Measurements from ENCODE around the gene KDELR1.

KDELR1 gene

DNA sequence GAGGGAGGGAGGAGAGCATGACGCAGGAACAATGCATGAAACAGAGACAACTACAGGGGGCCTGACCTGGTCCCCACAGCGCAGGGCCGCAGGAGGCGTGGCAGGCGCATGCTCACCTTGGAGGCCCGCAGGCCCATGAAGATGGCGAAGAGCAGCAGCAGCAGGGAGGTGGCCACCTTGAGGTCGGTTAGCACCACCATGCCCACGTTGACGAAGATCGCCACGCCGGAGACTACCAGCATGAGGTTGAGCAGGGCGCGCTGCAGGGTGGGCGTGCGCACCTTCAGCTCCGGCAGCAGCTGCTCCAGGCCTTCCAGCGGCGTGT is 49.0 kb downstream of the KDELR1 start:
- no peak for DNase-seq (ENCODE audit: low read depth)

DNA sequence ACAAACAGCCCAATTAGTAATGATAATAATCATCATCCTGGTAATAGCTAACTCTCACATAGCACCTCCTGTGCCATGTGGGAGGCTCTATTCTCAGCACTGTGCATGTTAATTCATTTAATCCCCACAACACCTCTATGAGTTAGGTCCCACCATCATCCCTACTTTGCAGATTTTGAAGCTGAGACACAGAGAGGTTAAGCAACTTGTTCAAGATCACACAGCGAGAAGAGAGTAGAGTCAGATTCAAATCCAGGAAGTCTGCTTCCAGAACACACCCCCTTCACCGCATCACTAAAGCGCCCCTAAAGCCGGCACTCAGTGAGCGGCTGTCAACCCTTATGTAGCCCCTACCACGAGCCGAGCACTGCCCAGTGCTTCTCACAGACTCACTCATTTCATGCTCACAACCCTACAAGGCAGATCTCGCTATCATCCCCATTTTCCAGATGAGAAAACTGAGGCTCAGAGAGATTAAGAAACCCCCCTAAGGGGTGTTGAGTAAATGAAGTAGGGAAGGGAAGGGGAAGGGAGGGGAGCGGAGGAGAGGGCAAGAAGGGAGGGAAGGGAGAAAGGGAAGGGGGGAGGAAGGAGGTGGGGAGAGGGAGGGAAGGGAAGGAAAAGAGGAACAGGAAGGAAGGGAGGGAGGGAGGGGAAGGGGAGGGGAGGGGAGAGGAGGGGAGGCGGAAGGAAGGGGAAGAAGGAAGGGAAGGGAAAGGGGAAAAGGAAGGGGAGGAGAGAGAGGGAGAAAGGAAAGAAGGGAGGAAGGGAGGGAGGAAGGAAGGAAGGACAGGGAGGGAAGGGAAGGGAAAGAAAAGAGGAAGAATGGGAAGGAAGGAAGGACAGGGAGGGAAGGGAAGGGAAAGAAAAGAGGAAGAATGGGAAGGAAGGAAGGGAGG is 49.6 kb downstream of the KDELR1 start:
- DNase-seq (ENCODE audit: low read depth), result no peak

- no peak for DNase-seq (ENCODE audit: low read depth)
Measured at GRCh38 chr19:48340995-48341394, 50.4 kb downstream of the KDELR1 start.

- DNase-seq (ENCODE audit: low read depth), result no peak
Measured at GRCh38 chr19:48338802-48339503, 52.4 kb downstream of the KDELR1 start.

GRCh38 chr19:48338253-48338755 is 53.0 kb downstream of the KDELR1 start:
- DNase-seq (ENCODE audit: low read depth), result no peak

- DNase-seq (ENCODE audit: low read depth), result peak; percentile 92
Measured at GRCh38 chr19:48333467-48334384, 57.6 kb downstream of the KDELR1 start.

- DNase-seq (ENCODE audit: low read depth), result peak; percentile 94
Measured at GRCh38 chr19:48332662-48333466, 58.5 kb downstream of the KDELR1 start.

Data from T follicular helper cell (primary cell).